MCF 10A (cell line): ENCODE measurements around the gene SORBS2. TPM values are rescaled to one million over a fixed set of nuclear protein-coding genes. Genes with fewer than 3 reads are reported as not detected.

Experiments used
- BruUV-seq: library from RNA; stranded (reverse); fragments of 400-500 nt; replicated peaks from 2 replicates; lab custom pipeline; 2021; lab: Mats Ljungman, UMichigan
- CTCF ChIA-PET: fragments of 300-600 bp; sonication (Branson Sonifier 250); formaldehyde crosslinking; extraction: SDS; loops from one replicate; lab custom pipeline; 2021; ENCODE audit warnings: antibody characterized with exemption, inconsistent platforms; lab: Yijun Ruan, JAX
- POLR2A ChIA-PET: fragments of 300-600, 350-650 bp; sonication (Branson Sonifier 250); formaldehyde crosslinking; extraction: SDS; loops from one replicate; lab custom pipeline; 2020; ENCODE audit warnings: antibody characterized with exemption, inconsistent platforms; lab: Yijun Ruan, JAX
- DNase-seq: peaks from one replicate; pipeline ENCODE4 v3.0.0-alpha.2; 2018; ENCODE audit not compliant: unreplicated experiment
- H3K27ac Mint-ChIP-seq: one replicate; pipeline ENCODE4 v1.8.0; 2022; ENCODE audit warnings: mild to moderate bottlenecking, low read depth, mixed read lengths; ENCODE audit not compliant: unreplicated experiment
- H3K27me3 Mint-ChIP-seq: one replicate; pipeline ENCODE4 v1.8.0; 2022; ENCODE audit warnings: mixed read lengths; ENCODE audit not compliant: insufficient read depth, unreplicated experiment
- H3K36me3 Mint-ChIP-seq: one replicate; pipeline ENCODE4 v1.8.0; 2022; ENCODE audit warnings: mild to moderate bottlenecking, moderate library complexity, mixed read lengths; ENCODE audit not compliant: insufficient read depth, unreplicated experiment
- H3K4me1 Mint-ChIP-seq: one replicate; pipeline ENCODE4 v1.8.0; 2022; ENCODE audit warnings: mixed read lengths; ENCODE audit not compliant: insufficient read depth, unreplicated experiment
- H3K4me3 Mint-ChIP-seq: one replicate; pipeline ENCODE4 v1.8.0; 2022; ENCODE audit warnings: mild to moderate bottlenecking, moderate library complexity, mixed read lengths; ENCODE audit not compliant: unreplicated experiment
- H3K9me3 Mint-ChIP-seq: one replicate; pipeline ENCODE4 v1.8.0; 2022; ENCODE audit warnings: mixed read lengths; ENCODE audit not compliant: unreplicated experiment
- intact Hi-C: fragments of 100-400 bp; cut with micrococcal nuclease; formaldehyde crosslinking; loops from 2 replicates; pipeline ENCODE4 v1.14.1; 2022
- total RNA-seq: library from RNA; stranded (reverse); gene quantifications from 2 replicates; pipeline ENCODE4 v1.2.3, GENCODE V29; 2022
- TF ChIP-seq, protein P1 (sequence below): fragments of 200-600 bp; IDR thresholded peaks from one replicate; pipeline ENCODE4 v1.8.0; 2022; ENCODE audit warnings: antibody characterized with exemption, mild to moderate bottlenecking; ENCODE audit not compliant: unreplicated experiment

SORBS2 gene
- total RNA-seq, 1 experiment from 2014 or later, result 19.3 TPM

DNA sequence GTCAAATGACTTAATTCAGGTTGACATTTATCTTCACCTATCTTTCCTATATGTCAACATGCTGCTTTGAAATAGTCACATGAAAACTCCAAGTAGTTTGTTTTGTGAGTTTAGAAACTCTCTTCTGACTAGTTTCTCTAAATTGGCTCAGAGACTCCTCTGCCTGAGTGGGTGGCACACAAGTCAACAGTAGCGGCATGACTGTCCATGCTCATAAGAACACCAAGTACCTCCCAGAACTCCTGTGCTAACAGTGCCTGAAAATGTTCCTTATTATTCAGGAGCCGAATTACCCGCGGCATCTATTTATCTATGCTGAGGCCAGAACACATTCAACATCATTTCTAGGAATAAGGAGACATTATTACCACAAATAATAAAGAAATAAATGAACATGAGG, 116.3 kb downstream of the SORBS2 start:
- Mint-ChIP-seq H3K4me3 (no peak overlapping the region), H3K27me3 (no peaks in the 10 kb centered on the region), H3K4me1 (peaks cover 8% of the 10 kb centered on the region), H3K27ac (no peak overlapping the region), H3K36me3 (no peaks in the 10 kb centered on the region), H3K9me3 (no peaks in the 10 kb centered on the region)
- TF ChIP-seq, protein P1, sequence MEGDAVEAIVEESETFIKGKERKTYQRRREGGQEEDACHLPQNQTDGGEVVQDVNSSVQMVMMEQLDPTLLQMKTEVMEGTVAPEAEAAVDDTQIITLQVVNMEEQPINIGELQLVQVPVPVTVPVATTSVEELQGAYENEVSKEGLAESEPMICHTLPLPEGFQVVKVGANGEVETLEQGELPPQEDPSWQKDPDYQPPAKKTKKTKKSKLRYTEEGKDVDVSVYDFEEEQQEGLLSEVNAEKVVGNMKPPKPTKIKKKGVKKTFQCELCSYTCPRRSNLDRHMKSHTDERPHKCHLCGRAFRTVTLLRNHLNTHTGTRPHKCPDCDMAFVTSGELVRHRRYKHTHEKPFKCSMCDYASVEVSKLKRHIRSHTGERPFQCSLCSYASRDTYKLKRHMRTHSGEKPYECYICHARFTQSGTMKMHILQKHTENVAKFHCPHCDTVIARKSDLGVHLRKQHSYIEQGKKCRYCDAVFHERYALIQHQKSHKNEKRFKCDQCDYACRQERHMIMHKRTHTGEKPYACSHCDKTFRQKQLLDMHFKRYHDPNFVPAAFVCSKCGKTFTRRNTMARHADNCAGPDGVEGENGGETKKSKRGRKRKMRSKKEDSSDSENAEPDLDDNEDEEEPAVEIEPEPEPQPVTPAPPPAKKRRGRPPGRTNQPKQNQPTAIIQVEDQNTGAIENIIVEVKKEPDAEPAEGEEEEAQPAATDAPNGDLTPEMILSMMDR, result no peak
- BruUV-seq, result no TSS peak
- no peak for DNase-seq
- ChIA-PET CTCF (no interaction called here), POLR2A (interaction anchor here (0.6 kb wide), 1 partner anchor 1595 kb away, joined by 3 read pairs; no protein-coding TSS in a partner anchor)
- intact Hi-C loops, result no loop called here

- H3K27ac Mint-ChIP-seq, result no peak overlapping the region
- H3K4me3 Mint-ChIP-seq, result no peak overlapping the region
- no peaks in the 10 kb centered on the region for H3K4me1 Mint-ChIP-seq
- no peaks in the 10 kb centered on the region for H3K27me3 Mint-ChIP-seq
- BruUV-seq, result no TSS peak
- TF ChIP-seq, protein P1, result no peak
- no peak for DNase-seq
- CTCF ChIA-PET, result no interaction called here
- H3K9me3 Mint-ChIP-seq, result no peaks in the 10 kb centered on the region
- no peaks in the 10 kb centered on the region for H3K36me3 Mint-ChIP-seq
- intact Hi-C loops, result no loop called here
- POLR2A ChIA-PET, result no interaction called here
These were observed 118.3 kb downstream of the SORBS2 start for GRCh38 chr4:185693548-185694215.

GRCh38 chr4:185689407-185689806, 122.6 kb downstream of the SORBS2 start:
- DNase-seq, result no peak
- no TSS peak for BruUV-seq
- Mint-ChIP-seq H3K36me3 (no peaks in the 10 kb centered on the region), H3K27ac (no peak overlapping the region), H3K9me3 (no peaks in the 10 kb centered on the region), H3K27me3 (no peaks in the 10 kb centered on the region), H3K4me1 (no peaks in the 10 kb centered on the region), H3K4me3 (no peak overlapping the region)
- CTCF ChIA-PET, result no interaction called here
- TF ChIP-seq, protein P1, result no peak
- POLR2A ChIA-PET, result no interaction called here
- intact Hi-C loops, result no loop called here

GRCh38 chr4:185685804-185686203, 126.2 kb downstream of the SORBS2 start:
- no peaks in the 10 kb centered on the region for H3K9me3 Mint-ChIP-seq
- H3K4me1 Mint-ChIP-seq, result peaks cover 7% of the 10 kb centered on the region
- TF ChIP-seq, protein P1, result no peak
- POLR2A ChIA-PET, result no interaction called here
- no peak overlapping the region for H3K27ac Mint-ChIP-seq
- no peaks in the 10 kb centered on the region for H3K27me3 Mint-ChIP-seq
- BruUV-seq, result no TSS peak
- DNase-seq, result no peak
- no peaks in the 10 kb centered on the region for H3K36me3 Mint-ChIP-seq
- CTCF ChIA-PET, result no interaction called here
- intact Hi-C loops, result no loop called here
- H3K4me3 Mint-ChIP-seq, result no peak overlapping the region
